Activated CD4-positive, CD25-positive, alpha-beta regulatory T cell treated with anti-CD3 and anti-CD28 coated beads, Interleukin-2, amount 50 U/mL, for 72 hours (primary cell): ENCODE data around the gene SIM2.
"Not testable (repeated sequence)": the region's sequence is repeated elsewhere in the genome, so short reads cannot be mapped to it uniquely, and the experiment has no call there.

Experiments
- DNase-seq: peaks from one replicate; pipeline ENCODE4 v3.0.0; 2021

SIM2 gene, protein sequence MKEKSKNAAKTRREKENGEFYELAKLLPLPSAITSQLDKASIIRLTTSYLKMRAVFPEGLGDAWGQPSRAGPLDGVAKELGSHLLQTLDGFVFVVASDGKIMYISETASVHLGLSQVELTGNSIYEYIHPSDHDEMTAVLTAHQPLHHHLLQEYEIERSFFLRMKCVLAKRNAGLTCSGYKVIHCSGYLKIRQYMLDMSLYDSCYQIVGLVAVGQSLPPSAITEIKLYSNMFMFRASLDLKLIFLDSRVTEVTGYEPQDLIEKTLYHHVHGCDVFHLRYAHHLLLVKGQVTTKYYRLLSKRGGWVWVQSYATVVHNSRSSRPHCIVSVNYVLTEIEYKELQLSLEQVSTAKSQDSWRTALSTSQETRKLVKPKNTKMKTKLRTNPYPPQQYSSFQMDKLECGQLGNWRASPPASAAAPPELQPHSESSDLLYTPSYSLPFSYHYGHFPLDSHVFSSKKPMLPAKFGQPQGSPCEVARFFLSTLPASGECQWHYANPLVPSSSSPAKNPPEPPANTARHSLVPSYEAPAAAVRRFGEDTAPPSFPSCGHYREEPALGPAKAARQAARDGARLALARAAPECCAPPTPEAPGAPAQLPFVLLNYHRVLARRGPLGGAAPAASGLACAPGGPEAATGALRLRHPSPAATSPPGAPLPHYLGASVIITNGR

DNA sequence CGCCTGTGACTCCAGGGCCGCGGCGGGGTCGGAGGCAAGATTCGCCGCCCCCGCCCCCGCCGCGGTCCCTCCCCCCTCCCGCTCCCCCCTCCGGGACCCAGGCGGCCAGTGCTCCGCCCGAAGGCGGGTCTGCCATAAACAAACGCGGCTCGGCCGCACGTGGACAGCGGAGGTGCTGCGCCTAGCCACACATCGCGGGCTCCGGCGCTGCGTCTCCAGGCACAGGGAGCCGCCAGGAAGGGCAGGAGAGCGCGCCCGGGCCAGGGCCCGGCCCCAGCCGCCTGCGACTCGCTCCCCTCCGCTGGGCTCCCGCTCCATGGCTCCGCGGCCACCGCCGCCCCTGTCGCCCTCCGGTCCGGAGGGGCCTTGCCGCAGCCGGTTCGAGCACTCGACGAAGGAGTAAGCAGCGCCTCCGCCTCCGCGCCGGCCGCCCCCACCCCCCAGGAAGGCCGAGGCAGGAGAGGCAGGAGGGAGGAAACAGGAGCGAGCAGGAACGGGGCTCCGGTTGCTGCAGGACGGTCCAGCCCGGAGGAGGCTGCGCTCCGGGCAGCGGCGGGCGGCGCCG is at the start of gene SIM2:
Gene SIM2 (plus strand): TSS at position 135 of the 565 bp plus-strand sequence. CDS start 632 bp downstream, outside the sequence.
- no peak for DNase-seq

DNA sequence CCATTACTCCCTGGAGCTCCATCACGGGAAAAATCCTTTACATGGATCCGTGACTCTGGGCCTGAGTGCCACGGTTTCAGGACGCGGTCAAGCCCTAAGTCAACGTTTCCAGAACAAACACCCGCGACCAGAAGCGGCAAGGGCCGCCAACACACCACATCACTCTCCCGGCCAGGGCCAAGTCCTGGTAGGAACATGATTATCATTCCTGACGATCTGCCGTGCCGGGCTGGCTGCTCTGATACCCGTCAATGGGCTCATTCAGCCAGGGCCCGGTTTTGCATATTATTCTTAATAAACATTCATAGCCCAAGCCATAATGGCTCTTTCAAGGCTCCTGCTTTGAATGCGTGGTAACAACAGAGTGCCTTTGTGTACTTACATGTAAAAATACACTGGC is 44.6 kb upstream of the SIM2 start:
- no peak for DNase-seq

DNA sequence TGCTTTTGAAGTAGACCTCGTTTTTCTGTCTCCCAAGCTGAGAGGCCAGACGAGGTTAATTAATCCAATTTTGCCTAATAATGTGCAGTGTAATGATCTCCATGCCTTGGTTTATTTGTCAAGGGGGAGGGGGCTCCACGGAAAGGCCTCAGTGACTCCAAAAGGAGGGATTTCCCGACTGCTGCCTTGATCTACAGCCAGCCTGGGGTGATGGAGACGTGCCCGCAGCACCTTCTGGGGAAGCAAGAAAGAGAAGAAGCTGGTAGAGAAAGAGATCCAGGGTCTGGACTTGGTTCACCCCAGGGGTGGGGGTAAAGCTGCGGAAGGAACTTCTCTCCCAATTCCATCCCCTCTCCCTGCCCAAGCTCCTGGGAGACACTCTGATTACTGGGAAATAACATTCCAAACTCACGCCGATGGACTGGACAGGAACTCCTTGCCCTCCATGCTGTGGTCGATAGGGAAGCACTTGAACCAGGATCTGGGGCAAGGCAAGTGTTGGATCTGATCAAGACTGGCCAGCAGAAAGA is 44.1 kb upstream of the SIM2 start:
- no peak for DNase-seq

GRCh38 chr21:36656138-36656537 is 42.8 kb upstream of the SIM2 start:
- DNase-seq: no peak

DNA sequence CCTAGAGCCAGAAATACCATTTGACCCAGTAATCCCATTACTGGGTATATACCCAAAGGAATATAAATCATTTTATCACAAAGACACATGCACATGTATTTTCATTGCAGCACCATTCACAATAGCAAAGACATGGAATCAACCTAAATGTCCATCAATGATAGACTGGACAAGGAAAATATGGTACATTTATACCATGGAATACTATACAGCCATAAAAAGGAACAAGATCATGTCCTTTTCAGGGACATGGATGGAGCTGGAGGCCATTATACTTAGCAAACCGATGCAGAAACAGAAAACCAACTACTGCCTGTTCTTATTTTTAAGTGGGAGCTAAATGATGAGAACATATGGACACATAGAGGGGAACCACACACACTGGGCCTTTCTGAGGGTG is 41.6 kb upstream of the SIM2 start:
- not testable (repeated sequence) for DNase-seq

- no peak for DNase-seq
Observed at GRCh38 chr21:36657999-36658398, 40.9 kb upstream of the SIM2 start.

DNA sequence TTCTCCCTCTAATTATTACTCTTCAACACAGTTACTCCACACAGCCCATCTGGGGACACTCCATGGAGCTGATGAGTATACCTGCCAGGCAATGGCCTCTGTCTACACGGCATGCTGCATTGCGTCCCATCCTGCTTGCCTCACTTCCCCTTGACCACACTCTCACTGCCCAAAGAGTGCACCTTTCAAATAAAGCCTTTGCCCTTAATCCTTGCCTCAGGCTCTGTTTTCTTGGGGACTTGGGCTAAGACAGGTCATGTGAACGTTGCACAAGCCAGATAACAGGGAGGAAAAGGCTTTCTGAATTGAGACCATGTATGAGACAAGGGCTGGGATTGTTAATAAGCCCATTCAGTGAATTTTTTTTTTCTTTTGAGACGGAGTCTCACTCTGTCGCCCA is 40.0 kb upstream of the SIM2 start:
- no peak for DNase-seq

DNA sequence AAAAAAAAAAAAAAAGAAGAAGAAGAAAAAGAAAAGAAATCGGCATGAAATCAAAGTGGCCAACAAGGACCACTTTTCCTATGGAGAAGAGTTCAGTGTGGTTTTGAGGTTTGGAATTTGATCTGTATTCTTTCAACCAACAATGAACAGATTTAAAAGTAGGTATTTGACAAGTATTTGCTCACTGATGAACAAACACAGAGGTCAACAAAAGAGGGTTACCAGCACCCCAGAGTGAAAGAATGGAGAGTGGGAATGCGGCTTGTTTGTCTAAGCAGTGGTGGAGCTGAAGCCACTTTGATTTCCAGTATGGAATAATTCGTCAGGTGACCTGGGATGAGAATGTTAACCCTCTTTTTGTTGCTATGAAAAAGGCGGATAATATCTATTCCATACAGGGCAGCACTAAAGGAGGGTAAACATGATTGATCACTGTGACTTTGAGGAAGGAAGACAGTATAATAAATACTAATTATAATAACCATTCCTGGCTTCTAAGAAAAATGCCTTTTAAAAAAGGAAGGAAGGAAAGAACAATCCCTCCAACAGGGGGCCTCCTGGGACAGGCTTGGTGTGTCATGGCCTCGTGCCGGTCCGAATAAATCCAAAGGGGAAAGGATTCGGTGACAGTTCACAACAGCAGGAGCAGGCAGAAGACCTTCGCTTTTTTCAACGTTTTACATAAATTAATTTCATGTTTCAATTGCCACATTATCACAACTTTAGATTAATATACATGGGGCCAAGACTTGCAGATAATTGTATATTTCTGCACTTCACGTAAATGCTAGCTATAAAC is 37.2 kb upstream of the SIM2 start:
- DNase-seq: no peak

- no peak for DNase-seq
Observed at GRCh38 chr21:36663033-36663855, 35.7 kb upstream of the SIM2 start.

DNA sequence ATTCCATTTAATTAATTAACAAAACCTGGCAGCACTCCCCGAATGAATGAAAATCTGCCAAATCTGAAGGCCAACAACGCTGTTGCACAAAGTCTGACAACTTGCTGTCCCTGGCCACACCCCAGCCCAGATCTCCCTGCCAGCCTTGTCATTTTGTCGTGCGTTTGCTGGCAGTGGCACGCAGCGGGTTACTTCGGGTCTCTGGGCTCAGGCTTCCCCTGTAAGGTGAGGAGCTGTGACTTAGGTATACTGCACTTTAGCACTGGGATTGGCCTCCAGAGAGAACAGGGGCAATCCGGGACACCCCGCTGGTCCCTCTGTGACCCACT is 34.3 kb upstream of the SIM2 start:
- no peak for DNase-seq

- no peak for DNase-seq
Observed at GRCh38 chr21:36665806-36666205, 33.1 kb upstream of the SIM2 start.

DNA sequence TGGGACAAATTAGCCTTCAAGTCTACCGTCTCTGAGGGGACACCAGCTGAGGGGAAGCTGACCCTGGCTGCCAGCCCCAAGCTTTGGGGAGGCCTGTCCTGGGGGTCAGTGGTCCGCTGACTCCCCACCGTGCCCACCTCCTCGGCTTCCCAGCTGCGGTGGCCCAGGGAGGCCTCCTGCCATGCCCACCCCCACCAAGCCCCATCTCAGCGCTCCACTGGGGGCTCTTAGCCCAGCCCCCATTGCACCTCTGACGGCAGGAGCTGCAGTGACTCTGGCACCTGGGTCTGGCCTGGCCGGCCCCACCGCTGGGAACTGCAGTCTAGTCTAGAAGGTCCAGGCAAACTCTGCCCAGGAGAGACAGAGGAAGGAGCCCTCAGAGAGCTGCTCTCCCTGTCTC is 30.2 kb upstream of the SIM2 start:
- no peak for DNase-seq

GRCh38 chr21:36671836-36672235 is 27.1 kb upstream of the SIM2 start:
- DNase-seq: no peak

- not testable (repeated sequence) for DNase-seq
Observed at GRCh38 chr21:36672296-36672695, 26.6 kb upstream of the SIM2 start.

GRCh38 chr21:36672737-36673136 is 26.2 kb upstream of the SIM2 start:
- DNase-seq: no peak

- no peak for DNase-seq
Observed at GRCh38 chr21:36676039-36676950, 22.6 kb upstream of the SIM2 start.

DNA sequence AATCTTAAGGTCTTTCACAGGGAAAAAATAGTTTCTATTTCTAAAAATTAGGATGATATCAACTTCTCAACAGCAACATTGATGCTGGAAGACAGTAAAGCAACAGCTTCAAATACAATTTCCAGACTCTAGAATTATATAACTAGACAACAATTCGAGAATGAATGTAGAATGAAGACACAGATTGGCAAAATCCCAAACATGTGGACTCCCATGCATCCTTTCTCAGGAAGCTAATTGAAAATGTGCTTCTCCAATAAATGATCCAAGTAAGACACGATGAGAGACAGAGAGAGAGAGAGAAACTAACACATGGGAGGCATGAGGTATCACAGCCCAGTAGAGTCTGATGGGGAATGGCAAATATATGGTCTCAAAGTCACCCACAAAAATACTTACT is 21.5 kb upstream of the SIM2 start:
- DNase-seq: no peak

GRCh38 chr21:36678538-36678937 is 20.4 kb upstream of the SIM2 start:
- DNase-seq: no peak

DNA sequence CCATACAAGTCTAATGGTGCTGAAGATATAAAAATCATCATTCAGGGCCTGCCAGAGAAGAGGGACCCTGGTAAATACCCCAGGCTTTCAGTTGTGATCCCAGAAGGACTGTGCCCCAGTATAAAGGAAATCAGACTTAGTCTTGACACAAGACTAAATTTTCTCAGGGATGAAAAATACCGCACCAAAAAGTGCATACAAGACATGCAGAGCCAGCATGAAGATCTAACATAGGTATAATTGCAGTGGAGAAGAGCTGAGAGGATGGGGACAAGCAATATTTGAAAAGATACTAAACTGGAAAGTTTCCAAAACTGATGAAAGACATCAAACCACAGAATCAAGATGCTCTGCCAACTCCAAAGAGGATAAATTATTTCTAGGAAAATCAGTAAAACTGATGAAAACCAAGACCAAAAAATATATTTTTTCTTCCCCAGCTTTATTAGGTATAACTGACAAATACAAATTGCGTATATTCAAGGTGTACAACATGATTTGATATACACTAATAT is 17.7 kb upstream of the SIM2 start:
- no peak for DNase-seq

GRCh38 chr21:36684957-36685714 is 13.8 kb upstream of the SIM2 start:
- no peak for DNase-seq
